Suppressor macrophage (primary cell): ENCODE measurements around the gene SLC29A4.
A peak's percentile ranks its signal among the peaks of the same experiment; 100 is the strongest.
"Not testable (repeated sequence)": the region's sequence is repeated elsewhere in the genome, so short reads cannot be mapped to it uniquely, and the experiment has no call there.

ENCODE experiments used
- DNase-seq, 4 experiments: peaks; one replicate each; pipeline ENCODE4 v3.0.0-alpha.2; 2020 to 2022

SLC29A4 gene

DNA sequence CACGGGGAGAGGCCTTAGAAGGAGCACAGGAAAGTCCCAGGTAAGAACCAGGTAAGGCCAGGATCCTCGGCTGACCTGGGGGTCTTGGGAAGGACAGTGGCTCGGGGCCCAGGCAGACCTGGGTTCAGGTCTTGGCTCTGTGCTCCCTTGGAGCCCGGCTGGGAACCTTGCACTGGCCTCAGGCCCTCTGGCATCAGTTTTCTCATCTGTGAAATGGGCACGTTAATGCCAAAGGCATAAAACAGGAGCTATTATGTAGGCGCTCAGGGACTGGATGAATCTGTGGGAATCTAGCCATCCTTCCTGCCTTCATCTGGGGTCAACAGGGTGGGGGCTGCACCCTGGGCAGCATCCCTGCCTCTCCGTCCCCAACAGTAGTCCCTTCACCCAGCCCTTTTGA is 8.3 kb upstream of the SLC29A4 start:
- DNase-seq: no peak

DNA sequence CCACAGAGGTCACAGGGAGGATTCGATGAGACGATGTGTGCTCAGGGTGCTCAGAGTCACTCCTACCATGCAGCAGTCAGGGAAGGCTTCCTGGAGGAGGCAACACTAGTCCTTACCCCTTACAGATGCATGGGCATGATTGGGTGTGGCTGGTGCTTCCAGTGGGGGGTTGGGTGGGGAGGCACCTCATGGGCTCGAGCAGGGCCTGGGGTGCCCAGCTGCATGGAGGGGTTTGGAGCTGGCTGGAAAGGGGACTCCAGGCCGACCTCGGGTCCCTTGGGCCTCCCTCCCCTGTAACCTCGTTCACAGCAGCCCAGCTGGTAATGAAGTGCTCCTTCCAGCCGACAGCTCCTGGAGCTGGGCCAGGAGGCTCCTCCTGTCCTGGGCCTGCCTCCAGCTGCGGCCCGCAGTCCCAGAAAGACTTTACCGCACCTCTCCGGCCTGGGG is 7.7 kb upstream of the SLC29A4 start:
- DNase-seq: not testable (repeated sequence)

DNA sequence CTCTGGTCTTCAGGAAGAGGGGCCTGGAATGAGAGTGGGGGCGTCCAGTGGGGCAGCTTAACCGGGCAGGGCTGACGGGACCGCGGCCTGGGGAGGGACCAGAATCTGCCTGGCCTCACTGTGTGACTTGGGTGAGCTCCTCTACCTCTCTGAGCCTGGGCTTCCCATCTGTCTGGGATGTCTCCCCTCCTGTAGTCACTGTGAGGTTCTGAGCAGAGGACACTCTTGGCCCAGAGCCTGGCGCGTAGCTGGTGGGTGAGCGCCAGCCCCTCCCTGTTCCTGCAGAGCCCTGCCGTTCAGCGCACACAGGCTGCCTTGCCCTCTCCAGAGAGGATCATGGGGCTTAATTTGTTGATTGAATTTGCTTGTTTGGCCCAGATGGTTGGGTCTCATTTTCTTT is 7.2 kb upstream of the SLC29A4 start:
- not testable (repeated sequence) for DNase-seq

DNA sequence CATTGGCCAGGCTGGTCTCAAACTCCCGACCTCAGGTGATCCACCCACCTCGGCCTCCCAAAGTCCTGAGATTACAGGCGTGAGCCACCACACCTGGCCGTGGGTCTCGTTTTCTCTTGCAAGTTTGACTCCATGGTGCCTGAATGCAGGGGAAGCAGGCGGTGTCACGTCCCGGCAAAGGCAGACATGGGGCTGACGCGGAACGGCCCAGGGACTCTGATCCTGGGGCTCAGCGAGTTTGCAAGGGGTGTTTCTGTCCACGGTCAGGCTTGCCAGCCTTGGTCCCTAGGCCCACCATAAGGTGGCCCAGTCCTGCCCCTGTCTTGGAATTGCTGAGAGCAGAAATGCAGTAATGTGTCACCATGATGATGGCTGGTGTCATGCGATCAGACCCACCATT is 6.6 kb upstream of the SLC29A4 start:
- not testable (repeated sequence) for DNase-seq

DNA sequence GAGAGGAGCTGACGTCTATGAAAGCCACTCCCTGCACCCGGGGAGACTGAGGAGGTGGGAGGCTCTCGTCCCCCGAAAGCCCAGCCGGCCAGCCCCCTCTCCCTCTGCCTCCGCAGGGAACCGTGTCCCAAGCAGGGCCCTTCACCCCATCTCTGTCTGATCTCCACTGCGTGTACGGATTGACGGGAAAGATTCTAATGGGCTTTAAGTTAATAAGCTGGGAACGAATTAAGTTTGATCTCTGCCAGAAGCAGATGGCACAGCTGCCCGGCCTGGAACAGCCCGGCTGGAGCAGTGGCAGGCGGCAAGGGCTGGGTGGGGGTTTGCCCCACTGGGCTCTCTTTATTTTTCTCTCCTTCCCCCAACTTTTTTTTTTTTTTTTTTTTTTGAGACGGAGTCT is 6.1 kb upstream of the SLC29A4 start:
- DNase-seq: no peak

DNA sequence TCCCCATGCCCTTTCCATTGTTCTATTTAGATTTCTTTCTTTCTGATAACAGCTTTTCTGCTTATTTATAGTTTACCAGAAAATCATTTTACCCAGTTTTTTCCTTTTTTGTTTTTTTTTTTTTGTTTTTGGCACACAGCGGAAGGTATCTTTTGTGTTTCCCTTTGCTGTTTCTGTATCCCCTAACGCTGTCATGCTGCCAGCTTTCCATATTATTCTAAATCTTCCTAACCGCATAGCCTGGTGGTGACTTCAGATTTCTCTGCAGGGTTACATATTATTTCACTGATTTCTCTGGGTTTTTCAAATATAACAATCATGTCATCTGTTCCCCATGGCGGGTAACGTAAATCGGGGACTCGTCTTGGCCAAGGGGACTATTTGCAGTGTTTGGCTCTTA is 4.0 kb upstream of the SLC29A4 start:
- no peak for DNase-seq

DNA sequence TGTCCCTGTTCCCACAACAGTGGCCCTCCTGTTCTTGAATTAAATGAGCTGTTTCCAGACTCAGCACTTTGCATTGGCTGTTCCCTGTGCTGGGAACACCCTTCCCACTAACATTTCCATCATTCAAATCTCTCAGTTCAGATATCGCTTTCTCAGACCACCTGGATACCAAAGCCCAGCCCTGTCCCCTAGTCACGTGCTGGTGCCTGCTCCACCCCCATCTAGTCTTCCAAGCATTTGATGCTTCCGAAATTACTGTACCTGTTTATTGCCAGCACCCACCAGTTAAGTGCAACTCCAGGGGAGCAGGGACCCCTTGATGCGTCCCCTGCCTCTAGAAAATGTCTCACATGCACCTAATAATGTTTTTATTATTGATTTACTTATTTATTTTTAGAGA is 3.0 kb upstream of the SLC29A4 start:
- DNase-seq: no peak

DNA sequence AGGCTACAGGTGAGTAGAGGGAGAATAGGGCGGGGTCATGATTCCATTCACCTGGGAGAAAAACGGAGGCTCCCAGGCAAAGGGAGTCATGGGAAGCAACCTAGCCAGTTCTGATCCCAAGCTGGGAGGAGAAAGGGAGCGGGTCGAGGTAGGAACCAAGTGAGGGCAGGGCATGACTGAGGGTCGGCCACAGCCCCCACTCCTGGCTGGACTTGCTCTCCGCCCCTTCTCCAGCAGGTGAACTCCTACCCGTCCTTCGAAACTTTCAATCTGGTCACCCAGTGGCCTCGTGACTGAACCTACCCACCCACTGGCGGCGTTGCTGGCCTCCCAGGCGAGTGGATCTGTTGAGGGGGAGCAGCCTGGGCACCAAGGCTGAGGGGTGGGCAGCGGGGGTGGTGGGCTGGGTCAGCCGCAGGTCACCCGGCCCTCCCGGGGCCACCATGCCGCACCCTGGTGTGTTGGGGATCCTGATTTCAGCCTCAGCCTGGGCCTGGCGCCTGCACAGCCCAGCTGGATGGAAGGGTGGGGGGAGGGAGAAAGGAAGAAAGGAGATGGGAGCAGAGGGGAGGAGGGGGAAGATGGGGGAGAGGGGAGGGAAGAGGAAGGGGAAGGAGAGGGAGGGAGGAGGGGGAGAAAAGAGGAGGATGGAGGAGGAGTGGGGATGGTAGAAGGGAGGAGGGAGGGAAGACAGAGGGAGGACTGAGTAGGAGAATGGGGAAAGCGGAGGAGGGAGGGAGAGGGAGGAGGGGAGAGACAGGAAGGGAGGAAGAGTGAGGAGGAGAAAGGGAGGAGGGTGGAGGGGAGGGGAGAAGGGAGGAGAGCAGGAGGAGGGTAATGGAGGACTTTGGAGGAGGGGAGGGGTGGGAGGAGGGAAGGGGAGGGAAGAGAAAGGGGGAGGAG is 894 bp upstream of the SLC29A4 start:
- DNase-seq: not testable (repeated sequence)

DNA sequence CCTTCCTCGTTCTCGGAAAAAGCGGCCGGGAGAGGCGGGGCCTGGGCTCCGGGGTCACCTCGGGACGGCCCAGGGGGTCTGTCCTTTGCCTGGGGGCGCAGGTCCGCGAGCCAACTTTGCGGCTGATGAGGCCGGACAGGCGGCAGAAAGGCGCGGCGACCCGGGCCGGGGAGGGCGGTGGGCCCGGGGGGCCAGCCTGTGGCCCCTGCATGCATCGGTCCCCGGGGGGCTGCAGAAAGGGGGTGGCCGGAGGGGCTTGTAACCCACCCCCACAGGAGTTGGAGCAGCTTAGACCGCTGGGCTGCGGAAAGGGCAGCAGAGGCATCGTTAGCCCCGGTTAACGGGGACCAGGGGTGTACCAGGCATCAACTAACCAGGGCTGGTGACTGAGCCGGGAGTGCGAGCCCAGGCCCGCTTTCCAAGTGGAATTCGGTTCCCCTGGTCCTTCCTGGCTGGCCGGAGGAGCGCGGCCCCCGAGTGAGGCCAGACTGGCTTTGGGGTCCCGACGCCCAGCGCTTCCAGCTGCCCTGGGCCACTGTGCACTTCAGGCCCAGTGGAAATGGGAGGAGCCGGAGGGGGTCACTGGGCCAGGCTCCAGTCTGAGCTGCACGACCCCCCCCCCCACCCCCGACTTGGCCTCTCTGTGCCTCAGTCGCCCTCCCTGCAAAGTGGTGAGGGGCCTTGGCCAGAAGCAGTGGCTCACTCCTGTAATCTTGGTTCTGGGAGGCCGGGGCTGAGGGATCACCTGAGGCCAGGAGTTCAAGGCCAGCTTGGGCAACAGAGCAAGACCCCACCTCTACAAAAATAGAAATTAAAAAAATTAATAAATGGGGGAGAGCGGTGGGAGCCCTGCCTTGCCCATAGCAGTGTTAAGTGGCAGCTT is 919 bp downstream of the SLC29A4 start:
- peak in 1 of 4 experiments; percentile 33 for DNase-seq

DNA sequence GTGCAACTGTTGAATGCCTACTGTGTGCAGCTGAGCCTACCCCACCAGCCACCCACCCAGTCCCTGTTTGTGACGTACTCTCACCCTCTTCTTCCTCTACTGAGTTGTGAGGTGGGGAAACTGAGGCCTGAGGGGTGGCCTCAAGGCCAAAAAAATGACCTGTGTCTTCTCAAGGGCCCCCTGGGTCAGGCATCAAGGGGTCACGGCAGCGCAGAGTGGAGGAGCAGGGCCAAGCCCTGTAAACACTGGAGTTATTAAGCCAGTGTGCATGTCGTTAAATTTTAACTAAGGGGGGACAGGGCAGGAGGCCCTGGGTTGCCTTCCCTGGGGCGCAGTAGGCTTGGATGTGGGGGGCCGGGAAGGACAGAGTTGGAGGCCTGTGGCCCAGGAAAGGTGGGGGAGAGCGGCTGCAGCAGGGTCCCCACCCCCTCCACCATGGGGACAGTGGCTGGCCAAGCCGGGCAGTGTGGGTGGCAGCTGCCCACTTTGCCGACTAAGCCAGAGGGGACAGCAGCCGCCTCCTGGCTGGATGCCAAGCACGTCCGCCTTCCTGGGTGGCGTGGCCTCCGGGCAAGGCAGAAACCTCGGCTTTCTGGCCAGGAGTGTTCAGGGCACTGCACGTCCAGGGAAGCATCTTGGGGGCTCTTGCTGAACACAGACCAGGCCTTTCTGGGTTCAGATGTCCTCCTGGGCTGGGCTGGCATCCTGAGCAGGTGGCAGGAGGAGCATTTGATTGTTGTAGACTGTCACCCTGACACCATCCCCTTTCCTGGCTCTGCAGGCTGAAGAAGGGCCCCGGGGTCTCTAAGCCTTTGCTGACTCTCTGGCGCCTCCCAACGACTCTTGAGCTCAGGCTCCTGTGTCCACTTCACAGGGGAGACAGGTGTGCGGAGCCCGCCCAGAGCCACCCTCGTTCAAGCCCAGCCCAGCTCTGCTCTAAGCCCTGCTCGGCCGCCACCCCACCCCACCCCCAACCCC is 1.9 kb downstream of the SLC29A4 start:
- peak; percentile 14 to 61 (median 38) for DNase-seq

DNA sequence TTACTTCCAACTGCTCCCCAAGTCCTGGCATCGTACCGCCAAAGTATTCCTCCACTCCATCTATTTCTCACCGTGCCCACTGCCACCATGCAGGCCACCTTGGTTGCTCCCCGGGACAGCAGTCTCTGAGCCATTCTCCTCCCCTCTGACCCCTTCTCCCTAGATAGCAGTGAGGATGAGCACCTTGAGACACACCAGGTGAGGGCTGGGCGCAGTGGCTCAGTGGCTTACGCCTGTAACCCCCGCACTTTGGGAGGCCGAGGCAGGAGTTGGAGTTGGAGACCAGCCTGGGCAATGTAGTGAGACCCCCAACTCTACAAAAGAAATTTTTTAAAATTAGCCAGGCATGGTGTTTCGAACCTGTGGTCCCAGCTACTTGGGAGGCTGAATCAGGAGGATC is 4.2 kb downstream of the SLC29A4 start:
- no peak for DNase-seq

DNA sequence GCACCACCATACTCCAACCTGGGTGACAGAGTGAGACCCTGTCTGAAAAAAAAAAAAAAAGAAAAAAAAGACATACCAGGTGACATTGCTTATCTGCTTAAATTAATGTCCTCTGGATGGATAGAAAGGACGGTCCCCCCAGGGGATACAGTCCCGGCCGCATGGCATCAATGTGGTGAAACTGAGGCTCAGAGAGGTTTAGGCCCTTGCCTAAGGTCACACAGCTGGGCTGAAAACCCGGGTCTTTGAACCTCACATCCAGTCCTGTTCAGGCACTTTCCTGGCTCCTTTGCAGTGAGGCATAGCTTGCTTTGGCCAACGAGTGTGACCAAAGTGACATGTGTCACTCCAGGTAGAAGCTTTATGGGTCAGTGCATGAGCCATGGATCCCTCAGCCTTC is 4.6 kb downstream of the SLC29A4 start:
- not testable (repeated sequence) for DNase-seq

DNA sequence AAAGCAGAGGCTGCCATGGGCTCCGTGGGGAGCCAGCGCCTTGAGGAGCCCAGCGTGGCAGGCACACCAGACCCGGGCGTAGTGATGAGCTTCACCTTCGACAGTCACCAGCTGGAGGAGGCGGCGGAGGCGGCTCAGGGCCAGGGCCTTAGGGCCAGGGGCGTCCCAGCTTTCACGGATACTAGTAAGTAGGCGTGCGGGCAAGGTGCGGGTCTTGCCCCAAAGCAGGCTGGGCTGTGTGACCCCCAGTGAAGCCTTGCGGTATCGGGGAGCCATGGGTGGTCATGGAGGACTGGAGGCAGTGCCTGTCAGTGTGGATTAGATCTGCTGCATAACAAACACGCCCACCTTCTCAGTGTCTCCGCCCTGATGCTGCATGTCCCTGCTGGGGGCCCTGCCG is 5.1 kb downstream of the SLC29A4 start:
- no peak for DNase-seq

DNA sequence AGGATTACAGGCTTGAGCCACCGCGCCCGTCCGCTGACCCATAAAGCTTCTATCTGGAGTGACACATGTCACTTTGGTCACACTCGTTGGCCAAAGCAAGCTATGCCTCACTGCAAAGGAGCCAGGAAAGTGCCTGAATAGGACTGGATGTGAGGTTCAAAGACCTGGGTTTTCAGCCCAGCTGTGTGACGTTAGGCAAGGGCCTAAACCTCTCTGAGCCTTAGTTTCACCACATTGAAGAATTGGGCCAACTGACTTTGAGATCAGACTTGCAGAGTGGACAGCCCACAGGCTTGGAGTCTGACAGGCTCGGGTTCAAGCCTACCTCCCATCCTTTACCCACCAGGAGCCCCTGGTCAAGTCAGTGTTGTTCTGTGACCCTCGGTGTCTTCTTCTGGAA is 5.8 kb downstream of the SLC29A4 start:
- DNase-seq: not testable (repeated sequence)

DNA sequence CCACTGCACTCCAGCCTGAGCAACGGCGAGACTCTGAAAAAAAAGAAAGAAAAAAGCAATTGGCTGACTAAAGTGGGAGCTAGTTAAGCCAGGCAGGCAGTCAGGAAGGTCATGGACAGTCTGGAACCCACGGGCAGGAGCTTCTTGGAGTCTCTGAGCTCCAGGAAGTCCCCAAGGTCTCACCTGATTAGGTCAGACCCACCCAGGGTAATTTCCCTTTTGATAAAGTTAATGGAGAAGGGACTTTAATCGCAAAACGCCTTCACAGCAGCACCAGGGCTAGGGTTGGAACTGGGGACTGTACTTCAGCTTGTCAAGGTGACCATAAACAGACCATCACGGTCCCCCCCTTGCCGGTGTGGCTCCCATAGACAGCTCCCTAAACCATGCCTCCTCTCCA is 6.6 kb downstream of the SLC29A4 start:
- DNase-seq: no peak

DNA sequence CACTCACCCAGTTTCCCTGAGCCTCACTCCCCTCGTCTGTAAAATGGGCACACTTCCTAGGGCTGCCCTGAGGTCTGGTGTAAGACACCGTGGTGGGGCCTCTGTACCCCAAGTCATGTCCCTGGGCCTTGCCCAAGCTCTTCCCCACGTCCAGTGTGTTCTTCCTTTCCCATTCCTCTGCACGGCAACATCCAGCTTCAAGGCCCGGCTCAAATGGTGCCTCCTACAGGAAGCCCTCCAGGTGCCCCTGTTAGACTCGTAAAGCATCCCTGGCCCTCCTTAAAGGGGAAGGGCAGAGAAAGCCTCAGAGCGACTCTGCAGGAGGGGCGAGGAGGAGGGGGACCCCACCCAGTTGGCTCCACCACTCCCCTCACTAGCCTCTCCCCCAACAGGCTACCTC is 8.6 kb downstream of the SLC29A4 start:
- DNase-seq: no peak

DNA sequence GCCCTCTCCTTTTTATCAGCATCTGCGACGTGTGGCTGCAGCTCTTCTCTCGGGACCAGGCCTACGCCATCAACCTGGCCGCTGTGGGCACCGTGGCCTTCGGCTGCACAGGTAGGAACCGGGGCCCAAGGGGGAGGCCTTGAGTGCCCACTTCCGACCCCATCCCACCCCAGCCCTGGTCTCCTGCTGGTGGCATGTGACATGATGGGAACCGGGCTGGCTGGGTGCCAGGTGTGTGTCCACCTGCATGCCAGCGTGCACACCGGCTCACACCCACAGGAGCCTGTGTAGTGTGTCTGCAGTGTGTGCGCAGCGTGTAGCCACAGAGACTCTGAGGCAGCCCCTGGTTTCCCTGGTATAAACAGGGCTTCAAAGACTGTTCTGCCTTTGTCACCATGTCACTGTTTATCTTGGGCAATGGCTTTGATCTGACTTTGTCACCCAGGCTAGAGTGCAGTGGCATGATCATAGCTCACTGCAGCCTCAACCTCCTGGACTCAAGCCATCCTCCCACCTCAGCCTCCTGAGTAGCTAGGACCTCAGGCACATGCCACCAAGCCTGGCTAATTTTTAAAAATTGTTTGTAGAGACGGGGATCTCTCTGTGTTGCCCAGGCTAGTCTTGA is 9.1 kb downstream of the SLC29A4 start:
- DNase-seq: not testable (repeated sequence)

DNA sequence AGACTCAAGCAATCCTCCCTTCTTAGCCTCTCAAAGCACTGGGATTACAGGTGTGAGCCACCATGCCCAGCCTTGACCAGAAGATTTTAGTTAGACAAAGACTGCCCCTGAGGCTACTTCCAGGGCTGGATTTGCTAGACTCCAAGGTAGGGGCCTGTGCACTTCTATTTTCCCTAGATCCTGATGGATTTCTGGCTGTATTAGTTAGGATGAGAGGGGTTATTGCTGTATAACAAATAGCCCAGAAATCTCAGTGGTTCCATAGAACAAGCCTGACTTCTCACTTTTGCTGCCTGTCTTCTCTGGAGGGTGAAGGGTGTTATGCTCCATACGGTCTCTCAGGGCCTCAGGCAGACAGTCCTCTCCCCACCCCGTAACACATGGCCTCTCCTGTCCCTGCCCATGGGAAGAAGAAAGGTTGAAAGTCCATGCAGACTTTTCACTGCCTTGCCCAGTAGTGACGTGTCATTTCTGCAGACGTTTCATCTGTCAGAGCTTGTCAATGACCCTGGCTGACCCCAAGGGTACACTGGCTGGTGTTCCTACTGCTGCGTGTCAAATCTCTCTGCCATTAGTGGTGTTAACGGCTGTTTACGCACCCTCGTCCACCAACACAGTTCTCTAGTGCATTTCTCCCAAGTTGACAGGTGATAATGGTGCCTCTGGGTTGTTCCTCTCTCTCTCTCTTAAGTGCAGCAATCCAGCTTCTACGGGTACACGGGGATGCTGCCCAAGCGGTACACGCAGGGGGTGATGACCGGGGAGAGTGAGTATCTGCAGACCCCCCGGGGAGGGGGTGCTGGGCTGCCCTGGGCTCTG is 11.6 kb downstream of the SLC29A4 start:
- DNase-seq: no peak

DNA sequence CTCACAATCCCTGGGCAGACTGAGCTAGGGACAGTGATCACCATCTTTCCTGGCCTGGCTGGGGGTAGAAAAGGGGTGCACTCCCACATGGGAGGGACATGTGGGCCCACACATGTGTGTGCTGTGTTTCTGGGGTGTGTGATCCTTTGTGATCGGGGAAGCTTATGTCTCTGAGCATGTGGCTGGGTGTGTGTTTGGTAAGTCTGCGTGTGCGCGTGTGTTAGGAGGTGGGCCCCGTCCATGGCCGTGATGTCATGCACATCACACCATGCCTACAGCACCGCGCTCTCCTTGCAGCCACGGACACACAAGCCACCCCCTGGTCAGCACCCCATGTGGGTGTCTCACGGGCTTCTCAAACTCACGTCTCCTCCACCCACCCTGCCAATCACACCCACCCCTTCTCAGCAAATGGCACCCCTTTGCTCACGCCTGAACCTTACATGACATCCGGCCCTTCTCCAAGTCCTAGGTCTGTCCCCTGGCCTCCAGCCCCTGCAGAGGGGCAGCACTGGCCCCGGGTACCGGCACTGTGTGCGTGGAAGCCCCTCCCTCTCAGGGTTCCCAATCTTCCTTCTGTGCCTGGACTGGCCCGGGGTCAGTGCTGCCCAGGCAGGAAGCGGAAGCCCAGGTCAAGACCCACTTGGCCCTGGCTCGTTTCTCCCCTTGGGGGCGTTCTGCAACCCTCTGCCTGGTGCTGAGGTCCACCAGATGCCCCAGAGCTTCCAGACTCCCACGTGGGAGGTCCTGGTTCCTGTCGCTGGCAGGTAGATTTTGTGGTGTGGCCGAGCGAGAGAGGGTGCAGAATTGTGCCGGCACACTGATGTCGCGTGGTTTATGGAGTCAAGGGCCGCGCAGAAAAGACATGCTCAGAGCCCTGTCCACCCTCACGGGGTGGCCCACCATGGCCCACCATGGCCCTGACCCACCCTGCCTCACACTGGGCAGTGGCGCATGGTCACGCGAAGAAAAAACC is 12.6 kb downstream of the SLC29A4 start:
- no peak for DNase-seq
